ENCODE data around the gene DYNC1LI2. TPM values are rescaled to one million over a fixed set of nuclear protein-coding genes. Genes with fewer than 3 reads are reported as not detected.

DYNC1LI2 gene
- total RNA-seq, 1 donor from 2014 or later = 72.2 TPM

DNA sequence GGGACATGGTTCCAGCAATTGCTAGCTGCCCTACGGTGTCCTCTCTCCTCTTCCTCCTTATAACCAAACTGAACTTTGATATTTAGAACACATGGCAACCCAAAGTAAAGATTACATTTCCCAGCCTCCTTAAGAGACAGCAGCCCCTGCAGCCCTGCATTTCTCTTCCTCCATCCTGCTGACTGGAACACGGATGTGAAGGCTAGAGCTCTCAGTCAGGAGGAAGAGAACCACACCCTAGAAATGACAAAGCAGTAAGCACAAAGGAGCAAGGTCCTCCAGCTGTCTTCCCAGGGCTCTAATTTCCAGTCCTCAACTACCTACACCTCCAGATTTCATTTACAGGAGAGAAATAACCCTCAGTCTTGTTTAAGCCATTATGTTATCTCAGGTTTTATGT is 10.9 kb downstream of the DYNC1LI2 start:
- intact Hi-C loops (cut with micrococcal nuclease) = no loop called here

DNA sequence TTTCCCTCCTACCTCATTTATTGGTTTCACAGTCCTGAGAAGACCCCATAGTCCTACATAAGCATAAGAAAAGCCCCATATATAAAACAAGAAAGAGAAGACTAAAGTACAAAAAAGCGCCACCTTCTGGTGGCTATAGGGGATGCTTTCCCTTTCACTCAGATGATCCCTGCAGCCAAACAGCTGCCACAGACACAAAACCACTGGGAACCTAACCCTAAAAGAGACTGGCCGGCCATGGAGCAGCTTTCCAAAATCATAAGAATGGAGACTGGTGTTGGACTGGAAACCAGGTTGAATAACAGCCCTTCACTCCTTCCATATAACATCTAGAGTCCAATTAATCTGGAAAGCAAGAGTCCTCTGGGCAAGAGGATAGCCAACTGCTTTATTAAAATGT is 11.4 kb downstream of the DYNC1LI2 start:
- intact Hi-C loops (cut with micrococcal nuclease) = no loop called here

DNA sequence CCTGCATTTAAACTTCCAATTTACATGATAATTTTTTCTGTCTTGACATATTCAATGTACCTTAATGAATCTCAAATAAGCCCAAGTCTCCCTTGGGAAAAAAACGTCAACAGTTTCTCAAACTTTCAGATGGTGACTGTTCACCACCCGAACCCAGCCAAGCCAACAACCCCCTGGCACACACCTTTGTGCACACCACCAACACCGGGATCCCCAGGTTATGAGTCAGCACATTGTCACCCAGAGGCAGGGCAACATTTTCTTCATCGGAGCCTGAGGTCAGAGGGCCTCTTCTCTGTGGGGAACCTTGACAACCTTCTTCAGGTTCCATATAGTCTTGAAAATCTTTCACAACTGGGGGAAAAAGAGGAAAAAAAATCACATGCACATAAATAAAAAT is 15.5 kb downstream of the DYNC1LI2 start:
- intact Hi-C loops (cut with micrococcal nuclease) = no loop called here

DNA sequence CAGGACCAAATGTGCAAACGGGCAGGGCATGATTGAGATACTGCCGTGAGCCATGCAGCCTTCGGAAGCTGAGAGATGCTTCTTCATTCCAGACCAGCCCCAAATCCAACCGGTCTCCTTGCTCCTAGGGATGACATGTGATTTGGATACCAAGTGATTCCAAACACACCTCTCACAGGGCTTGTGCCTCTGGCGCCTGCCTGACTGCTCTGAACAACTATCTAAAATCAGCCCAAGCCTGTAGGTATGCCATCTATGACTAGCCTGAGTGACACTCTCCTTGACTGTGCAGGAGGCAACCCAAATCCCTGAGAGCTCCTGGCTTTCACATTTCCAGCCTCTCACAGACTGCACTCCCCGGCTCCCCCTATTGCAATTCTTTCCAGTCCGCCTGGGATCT is 20.3 kb downstream of the DYNC1LI2 start:
- intact Hi-C loops (cut with micrococcal nuclease) = no loop called here

DNA sequence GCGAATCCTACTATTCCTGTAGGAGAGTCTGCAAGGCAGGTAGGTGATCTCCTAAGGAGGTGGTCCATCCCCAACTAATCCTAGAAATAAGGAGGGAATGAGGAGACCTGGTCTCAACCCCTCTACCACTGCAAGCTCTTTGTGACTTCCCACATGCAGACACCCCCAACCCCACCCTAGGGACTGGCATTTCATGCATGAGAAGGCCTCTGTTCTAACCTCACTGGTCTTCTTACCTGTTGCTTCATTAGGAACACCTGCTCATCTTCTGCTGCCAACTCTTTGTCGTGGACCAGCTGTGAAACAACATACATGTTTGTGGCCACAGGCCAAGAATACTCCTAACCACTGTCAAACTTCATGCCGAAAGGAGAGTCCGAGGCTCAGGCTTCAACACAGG is 22.6 kb downstream of the DYNC1LI2 start:
- intact Hi-C loops (cut with micrococcal nuclease) = loop anchor here (1.0 to 2.0 kb wide), 2 partner anchors 138 to 144 kb away; no protein-coding TSS in a partner anchor

DNA sequence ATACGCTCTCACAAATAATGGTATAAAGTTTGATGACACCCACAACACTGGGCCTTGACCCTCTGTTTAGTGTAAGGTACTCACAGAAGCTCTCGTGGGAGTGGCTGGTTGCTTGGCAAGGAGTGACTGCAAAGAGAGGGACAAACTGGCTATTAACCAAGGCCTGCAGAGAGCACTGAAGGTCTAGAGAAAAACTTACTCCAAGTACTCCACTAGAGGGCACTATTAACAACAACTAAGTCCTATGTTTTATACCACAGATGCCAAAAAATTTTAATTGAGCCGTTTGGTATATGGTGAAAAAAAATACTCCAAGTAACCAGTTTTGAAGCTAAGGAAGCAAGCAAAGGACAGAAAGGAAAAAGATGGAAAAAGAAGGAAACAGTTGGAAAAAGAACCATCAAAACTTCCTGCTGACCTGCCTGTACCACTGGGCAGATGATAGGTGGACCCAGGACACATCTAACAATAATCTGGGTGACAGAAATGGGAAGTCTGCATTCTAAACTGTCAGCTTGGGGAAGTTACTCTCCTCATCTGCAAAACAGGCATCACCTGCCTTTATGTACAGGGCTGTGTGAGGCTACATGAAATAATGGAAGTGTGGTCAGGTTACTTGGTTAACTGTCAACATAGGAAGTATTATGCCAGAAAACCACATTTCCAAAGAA is 23.2 kb downstream of the DYNC1LI2 start:
- intact Hi-C loops (cut with micrococcal nuclease) = loop anchor here (1.0 to 2.0 kb wide), 2 partner anchors 139 to 145 kb away; no protein-coding TSS in a partner anchor

DNA sequence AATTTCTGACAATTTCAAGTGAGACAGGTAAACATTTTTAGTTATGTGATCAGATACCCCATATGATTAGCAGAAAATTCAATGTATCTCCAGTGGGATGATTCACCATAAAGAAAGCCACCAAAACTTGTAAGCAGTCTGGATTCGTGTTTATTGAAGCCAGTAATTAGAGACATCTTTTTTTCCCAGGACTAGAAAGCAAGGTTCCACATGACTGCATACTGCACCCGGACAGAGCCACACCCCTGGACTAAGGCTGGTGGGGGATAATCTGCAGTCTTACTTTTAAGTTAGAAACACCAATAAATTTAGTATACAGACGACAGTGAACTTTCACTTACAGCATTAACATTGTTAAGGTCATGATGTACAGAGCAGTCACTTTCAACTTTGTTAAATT is 30.6 kb downstream of the DYNC1LI2 start:
- intact Hi-C loops (cut with micrococcal nuclease) = no loop called here

DNA sequence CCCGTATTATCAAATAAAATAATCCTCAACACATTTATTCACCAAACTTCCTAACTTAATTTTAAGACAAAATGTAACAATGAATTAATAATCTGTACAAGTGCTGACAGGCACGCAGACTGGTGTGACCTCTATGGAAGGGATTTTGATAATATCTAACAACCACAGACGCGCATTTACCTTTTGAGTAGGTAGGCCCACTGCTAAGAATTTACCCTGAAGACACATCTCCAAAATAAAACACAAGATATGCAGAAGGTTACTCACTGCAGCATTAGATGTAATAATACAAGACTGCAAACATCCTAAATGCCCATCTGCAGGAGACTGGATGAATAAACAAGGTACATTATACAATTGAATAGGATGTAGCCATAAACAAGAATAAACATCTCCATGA is 32.2 kb downstream of the DYNC1LI2 start:
- intact Hi-C loops (cut with micrococcal nuclease) = no loop called here

DNA sequence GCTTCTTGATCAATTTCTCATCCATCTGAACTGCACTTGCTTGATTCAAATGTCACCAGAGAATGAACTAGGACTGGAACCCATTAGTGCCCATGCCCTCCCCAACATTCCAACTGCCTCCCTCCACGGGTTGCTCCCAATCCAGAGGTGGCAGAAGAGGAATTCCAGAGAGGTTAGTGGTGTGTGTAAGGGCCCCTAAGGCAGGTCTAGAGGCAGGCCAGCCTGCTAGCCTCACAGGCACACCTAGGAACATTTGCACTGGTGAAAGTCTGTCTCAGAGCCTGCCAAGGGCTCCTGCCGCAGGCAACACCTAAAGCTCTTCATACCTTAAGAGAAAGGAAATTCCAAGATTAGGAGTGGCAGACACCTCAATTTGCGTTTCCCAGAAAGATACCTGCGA is 33.6 kb downstream of the DYNC1LI2 start:
- intact Hi-C loops (cut with micrococcal nuclease) = no loop called here

DNA sequence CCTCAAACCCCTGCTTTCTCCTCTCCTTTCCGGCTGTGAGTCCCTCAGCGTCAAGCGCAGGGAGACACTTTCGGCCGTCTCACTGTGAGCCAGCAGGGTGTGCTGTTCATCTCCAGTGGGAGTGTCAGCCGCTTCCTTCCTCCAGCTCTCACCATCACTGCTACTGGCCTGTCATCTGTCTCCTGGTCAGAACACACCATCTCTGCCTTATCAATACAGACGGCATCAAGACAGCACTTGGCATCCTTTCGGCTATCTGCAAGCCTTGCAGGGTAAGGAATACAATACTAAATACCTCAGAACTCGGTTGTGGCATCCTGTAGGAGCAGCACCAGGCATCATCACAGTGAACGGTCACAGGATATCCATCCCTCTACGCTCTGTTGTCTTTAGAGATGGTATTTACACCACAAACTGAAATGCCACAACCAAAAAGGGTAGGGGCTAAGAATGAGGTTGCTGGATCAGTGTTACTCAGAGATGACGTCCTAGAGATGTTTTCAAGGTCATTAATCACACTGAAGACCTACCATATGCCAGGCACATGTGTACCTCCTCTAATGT is 34.2 kb downstream of the DYNC1LI2 start:
- intact Hi-C loops (cut with micrococcal nuclease) = no loop called here

DNA sequence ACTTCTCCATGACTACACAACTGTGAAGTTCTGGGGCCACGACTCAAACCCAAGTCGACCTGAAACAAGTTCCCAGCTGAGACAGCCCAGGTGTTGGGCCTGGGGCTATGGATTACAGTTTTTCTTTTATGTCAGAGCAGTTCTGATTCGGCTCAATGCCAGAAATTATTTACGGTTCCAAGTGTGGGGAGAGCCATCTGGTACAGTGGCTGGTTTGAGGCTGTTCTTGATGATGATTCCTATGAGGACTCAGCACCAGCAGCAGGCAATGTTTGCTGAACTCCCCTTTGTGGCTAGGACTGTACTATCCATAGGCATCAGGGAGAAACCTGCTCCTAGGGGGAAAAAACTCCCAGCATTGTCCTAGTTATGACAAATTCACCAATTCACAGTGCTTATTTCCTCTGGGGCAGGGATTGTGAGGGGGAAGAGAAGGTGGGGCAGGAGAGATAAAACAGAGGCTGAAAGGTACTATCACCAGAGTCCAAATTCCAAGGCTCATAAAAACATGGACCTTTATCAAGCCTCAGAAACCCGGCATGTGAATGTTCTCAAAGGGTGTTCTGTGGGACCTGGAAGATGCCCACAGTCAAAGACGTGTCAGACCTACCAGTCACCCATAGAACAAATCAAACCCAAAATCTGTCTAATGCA is 36.6 kb downstream of the DYNC1LI2 start:
- intact Hi-C loops (cut with micrococcal nuclease) = no loop called here

DNA sequence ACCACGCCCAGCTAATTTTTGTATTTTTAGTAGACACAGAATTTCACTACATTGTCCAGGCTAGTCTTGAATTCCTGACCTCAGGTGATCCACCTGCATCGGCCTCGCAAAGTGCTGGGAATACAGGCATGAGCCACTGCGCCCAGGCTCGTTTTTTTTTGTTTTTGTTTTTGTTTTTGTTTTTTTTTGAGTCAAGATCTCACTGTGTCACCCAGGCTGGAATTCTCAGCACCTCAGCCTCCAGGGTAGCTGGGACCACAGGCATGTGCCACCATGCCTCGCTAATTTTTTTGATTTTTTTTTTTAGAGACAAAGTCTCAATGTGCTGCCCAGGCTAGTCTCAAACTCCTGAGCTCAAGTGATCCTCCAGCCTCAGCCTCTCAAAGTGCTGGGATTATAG is 37.3 kb downstream of the DYNC1LI2 start:
- intact Hi-C loops (cut with micrococcal nuclease) = no loop called here

DNA sequence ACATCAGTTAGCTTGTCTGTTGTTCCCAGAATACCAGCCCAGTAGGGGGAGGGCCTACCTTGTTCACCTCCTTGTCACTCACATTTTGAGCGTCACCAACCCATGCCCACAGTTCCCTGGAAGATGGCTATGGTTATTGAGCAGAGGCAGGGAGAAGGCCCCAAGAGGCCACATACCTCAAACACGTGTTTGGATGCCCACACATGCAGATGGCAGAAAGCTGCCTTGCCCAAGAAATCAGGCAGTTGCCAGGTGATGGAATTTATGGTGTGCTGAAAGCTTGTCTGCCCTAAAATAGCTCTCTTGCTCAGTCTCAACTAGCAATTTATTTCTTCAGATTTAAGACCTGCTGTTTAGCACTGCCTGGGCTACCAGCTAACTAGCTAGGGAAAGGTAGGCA is 38.3 kb downstream of the DYNC1LI2 start:
- intact Hi-C loops (cut with micrococcal nuclease) = no loop called here

DNA sequence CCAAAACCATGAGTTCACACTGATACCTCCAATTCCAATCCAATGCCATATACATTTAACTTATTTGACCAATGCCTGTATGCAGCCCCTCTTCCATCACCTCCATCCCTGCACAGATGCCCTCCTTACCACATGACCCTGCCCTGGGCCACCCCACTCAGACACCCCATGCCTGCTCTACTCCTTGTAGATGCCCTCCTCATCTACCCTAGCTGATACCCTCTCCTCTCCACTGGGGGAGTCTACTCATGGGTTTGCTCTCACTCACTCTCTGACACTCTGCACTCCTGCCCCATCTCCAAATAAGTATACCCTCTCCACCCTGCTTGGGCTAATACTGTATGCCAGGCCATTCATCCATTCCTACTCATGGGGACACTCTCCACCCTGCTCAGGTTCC is 38.9 kb downstream of the DYNC1LI2 start:
- intact Hi-C loops (cut with micrococcal nuclease) = no loop called here

DNA sequence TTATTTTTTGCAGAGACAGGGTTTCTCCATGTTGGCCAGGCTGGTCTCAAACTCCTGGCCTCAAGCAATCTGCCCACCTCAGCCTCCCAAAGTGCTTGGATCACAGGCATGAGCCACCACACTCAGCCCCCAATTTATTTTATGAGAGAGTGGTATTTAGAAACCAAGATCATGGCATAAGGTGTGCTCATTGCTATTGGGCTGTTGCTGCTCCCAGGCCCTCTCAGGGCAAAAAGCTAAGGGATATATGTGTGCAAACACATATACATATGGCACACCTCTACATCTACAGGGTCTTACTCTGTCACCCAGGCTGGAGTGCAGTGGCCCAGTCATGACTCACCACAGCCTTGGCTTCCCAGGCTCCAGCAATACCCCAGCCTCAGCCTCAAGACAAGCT is 39.8 kb downstream of the DYNC1LI2 start:
- intact Hi-C loops (cut with micrococcal nuclease) = no loop called here

DNA sequence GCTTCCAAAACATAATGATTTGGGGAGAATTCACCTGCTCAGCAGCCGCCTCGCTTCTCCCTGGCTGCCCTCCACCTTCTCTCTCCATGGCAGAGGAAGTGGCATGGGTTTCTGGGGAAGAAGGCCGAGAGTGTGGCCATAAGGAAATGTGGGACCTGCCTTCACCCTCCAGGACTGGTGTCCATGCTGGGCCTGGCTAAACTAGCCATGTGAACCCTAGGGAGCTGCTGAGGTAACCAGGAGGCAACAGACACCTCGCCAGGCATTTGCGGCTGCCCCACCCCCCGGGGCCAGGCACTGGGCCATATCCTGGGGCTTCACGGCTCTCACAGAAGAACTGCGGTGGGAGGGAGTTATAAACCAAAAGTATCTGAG is 44.9 kb downstream of the DYNC1LI2 start:
- intact Hi-C loops (cut with micrococcal nuclease) = no loop called here

DNA sequence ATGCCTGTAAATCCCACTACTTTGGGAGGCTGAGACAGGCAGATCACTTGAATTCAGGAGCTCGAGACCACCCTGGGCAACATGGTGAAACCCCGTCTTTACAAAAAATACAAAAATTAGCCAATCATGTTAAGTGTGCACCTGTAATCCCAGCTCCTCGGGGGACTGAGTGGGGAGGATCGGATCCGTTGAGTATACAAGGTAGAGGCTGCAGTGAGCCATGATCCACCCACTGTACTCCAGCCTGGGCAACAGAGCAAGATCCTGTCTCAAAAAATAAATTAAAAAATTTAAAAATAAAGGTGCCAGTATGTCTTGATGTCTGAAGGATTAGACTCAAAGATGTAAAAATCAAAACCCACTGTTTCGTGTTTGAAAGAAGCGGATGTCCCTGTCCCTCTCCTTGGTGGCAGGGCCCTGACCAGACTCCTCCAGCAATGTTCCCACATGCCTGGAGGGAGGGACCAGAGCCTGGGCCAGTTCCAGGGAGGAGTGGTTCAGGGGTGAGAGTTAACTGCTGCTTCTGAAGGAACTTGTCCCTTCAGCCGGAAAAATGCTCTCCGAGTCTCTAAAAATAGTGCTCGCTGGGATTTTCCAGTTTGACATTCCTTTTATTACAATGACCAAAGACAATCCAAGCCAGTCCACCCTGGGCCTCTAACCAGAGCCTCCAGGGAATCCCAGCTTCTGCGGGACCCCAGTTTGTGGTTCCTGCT is 45.5 kb downstream of the DYNC1LI2 start:
- intact Hi-C loops (cut with micrococcal nuclease) = no loop called here

DNA sequence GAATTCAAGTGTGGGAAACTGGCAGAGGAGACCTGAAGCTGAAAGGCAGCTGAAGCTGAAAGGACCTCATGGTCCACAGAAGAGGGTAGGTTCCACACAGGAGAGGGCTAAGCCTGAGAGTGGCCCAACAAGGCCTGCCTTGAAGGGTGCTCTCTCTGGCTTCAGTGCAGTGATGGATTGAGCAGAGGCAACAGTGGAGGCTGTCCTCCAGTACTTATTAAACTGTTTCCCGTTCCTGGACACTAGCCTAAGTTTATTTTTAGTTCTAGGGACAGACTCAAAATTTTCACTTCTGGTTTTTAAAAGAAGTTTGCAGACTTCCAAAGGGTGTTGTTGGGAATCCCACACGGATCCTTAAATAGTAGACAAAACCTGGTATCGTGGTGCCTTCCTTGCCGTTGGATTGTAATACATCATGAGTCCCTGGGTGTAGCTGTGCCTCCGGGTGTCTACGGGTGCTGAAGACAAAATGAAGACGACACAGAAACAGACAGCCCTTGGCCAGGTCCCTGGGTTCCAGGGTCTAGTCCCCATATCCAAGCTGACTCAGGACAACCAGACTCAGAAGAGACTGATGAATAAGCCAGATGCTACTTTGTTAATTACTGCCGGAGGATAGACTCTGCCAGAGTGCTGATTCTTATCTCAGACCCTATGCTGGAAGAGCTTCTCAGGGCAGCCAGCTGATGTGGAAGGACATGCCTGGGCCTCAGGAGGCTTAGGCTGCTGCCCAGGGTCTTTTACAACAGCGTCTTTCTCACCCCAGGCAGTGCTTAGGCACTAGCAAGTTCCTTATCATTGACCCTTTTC is 47.8 kb downstream of the DYNC1LI2 start:
- intact Hi-C loops (cut with micrococcal nuclease) = no loop called here

DNA sequence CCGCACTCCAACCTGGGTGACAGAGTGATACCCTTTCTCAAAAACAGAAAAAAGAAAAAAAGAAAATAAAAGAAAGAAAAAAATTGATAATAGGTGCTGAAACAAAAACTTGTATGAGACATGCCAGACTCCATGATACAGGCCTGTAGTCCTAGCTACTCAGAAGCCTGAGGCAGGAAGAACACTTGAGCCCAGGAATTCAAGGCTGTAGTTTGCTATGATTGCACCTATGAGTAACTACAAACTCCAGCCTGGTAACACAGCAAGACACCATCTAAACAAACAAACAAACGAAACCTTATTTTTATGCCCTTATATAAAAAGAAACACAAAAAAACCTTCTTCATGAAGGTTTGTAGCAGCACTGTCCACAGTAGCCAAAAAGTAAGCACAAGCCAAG is 49.9 kb downstream of the DYNC1LI2 start:
- intact Hi-C loops (cut with micrococcal nuclease) = no loop called here

DNA sequence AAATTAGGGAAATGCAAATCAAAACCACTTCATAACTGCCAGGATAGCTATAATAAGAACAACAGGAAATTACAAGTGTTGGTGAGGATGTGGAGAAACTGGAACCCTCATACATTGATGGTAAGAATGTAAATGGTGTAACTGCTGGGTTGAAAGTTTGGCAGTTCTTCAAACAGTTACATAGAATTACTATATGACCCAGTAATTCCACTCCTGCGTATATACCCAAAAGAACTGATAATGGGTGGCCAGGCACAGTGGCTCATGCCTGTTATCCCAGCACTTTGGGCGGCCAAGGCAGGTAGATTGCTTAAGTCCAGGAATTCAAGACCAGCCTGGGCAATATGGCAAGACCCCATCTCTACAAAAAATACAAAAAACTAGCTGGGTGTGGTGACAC is 50.4 kb downstream of the DYNC1LI2 start:
- intact Hi-C loops (cut with micrococcal nuclease) = no loop called here

DNA sequence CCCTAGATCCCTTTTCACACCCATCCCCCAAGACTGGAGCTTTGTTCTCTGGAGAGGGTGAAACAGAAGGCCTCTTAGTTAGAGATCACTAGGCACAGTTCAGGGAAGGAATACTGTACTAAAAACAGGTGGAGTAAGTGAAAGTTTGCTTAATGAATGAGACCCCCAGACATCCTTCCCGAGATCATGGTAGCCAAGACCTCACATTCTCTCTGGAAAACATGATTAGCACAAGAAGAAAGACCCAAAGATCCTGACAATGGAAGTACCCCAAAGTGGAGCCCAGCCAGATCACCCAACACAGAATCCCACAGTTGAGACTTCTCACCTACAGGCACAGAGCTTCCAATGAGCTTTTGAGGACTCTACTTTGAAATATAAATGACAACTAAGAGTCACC is 51.5 kb downstream of the DYNC1LI2 start:
- intact Hi-C loops (cut with micrococcal nuclease) = loop anchor here (5.0 kb wide), 2 partner anchors 93 to 148 kb away; partner anchors contain the start of genes CKLF and TK2
